ENCODE measurements around the gene PIGL. TPM values are rescaled to one million over a fixed set of nuclear protein-coding genes. Genes with fewer than 3 reads are reported as not detected.
A peak's percentile ranks its signal among the peaks of the same experiment; 100 is the strongest.
"Not testable (repeated sequence)": the region's sequence is repeated elsewhere in the genome, so short reads cannot be mapped to it uniquely, and the experiment has no call there.

PIGL gene
- polyA plus RNA-seq, 1 experiment: 23.1 TPM

DNA sequence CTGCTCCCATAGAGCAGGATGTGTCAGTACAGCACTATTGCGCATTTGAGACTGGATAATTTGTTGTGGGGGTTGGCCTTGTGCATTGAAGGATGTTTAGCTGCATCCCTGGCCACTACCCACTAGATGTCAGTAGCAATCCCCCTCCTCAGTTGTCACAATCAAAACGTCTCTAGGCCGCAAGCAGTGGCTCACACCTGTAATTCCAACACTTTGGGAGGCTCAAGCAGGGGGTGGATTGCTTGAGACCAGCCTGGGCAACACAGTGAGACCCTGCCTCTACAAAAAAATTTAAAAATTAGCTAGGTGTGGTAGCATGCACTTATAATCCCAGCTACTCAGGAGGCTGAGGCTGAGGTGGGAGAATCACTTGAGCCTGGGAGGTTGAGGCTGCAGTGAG, 87.8 kb downstream of the PIGL start:
- H3K27me3 ChIP-seq (ENCODE audit: control insufficient read depth, insufficient read depth, low read length): no peaks in the 10 kb centered on the region
- H3K36me3 ChIP-seq (ENCODE audit: control insufficient read depth, insufficient read depth, low read length): peaks cover 1% of the 10 kb centered on the region
- no peak for DNase-seq (ENCODE audit: low read depth)
- ChIA-PET CTCF (interaction anchor here (0.8 to 4.1 kb wide), 9 partner anchors 7 to 82 kb away, joined by 3 to 17 read pairs (median 5); no protein-coding TSS in a partner anchor), POLR2A (no interaction called here)
- peak; percentile 57 for TF ChIP-seq CTCF (IDR thresholded peaks at IDR 0.05; ENCODE audit: insufficient read depth, low read depth, low read length)
- H3K4me3 ChIP-seq (ENCODE audit: low read depth, low read length): no peak overlapping the region

- Histone ChIP-seq H3K4me3 (ENCODE audit: low read depth, low read length) (no peak overlapping the region), H3K36me3 (ENCODE audit: control insufficient read depth, insufficient read depth, low read length) (peaks cover 1% of the 10 kb centered on the region), H3K27me3 (ENCODE audit: control insufficient read depth, insufficient read depth, low read length) (no peaks in the 10 kb centered on the region)
- POLR2A ChIA-PET: no interaction called here
- no peak for DNase-seq (ENCODE audit: low read depth)
- CTCF ChIA-PET: interaction anchor here (0.9 to 4.1 kb wide), 5 partner anchors 8 to 58 kb away, joined by 3 to 17 read pairs (median 6); no protein-coding TSS in a partner anchor
- no peak for TF ChIP-seq CTCF (IDR thresholded peaks at IDR 0.05; ENCODE audit: insufficient read depth, low read depth, low read length)
Observed at GRCh38 chr17:16306211-16306610, 89.2 kb downstream of the PIGL start.

GRCh38 chr17:16312061-16312460, 95.1 kb downstream of the PIGL start:
- H3K36me3 ChIP-seq (ENCODE audit: control insufficient read depth, insufficient read depth, low read length); DNase-seq (ENCODE audit: low read depth); POLR2A ChIA-PET; H3K4me3 ChIP-seq (ENCODE audit: low read depth, low read length); H3K27me3 ChIP-seq (ENCODE audit: control insufficient read depth, insufficient read depth, low read length): not testable (repeated sequence)
- CTCF ChIA-PET: interaction anchor here (1.6 kb wide), 1 partner anchor 52 kb away, joined by 5 read pairs; no protein-coding TSS in a partner anchor

- TF ChIP-seq CTCF (IDR thresholded peaks at IDR 0.05; ENCODE audit: insufficient read depth, low read depth, low read length): no peak
- DNase-seq (ENCODE audit: low read depth): no peak
- Histone ChIP-seq H3K36me3 (ENCODE audit: control insufficient read depth, insufficient read depth, low read length) (no peaks in the 10 kb centered on the region; the same call in 1 of the 2 replicates), H3K4me3 (ENCODE audit: low read depth, low read length) (no peak overlapping the region), H3K27me3 (ENCODE audit: control insufficient read depth, insufficient read depth, low read length) (no peaks in the 10 kb centered on the region)
- CTCF ChIA-PET: interaction anchor here (0.9 to 1.8 kb wide), 3 partner anchors 8 to 51 kb away, joined by 3 to 8 read pairs (median 5); no protein-coding TSS in a partner anchor
- POLR2A ChIA-PET: no interaction called here
Observed at GRCh38 chr17:16313139-16314090, 96.4 kb downstream of the PIGL start.

DNA sequence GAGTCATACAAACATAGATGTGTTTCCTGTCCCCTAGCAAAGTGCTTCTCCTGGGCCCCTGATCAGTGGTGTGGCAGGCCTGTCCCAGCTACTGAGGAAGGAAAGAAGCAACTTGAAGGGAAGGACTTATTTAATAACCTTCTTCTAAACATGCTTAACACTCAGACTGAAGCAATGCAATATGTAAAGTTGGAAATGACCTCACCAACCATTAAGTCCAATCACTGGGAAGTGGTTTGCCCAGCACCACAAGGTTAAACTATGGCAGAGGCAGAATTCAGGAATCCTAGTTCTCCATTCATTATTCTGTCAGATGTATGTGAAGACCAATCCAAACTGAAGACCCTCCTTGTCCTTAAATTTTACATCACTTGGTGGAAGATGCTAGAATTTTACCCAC, 97.2 kb downstream of the PIGL start:
- DNase-seq (ENCODE audit: low read depth): no peak
- ChIA-PET POLR2A (no interaction called here), CTCF (interaction anchor here (0.9 to 1.8 kb wide), 2 partner anchors 9 to 16 kb away, joined by 3 to 8 read pairs; no protein-coding TSS in a partner anchor)

More for the DNA sequence above, 97.2 kb downstream of the PIGL start:
- Histone ChIP-seq H3K36me3 (ENCODE audit: control insufficient read depth, insufficient read depth, low read length) (no peaks in the 10 kb centered on the region; the same call in 1 of the 2 replicates), H3K4me3 (ENCODE audit: low read depth, low read length) (no peak overlapping the region), H3K27me3 (ENCODE audit: control insufficient read depth, insufficient read depth, low read length) (no peaks in the 10 kb centered on the region)
- no peak for TF ChIP-seq CTCF (IDR thresholded peaks at IDR 0.05; ENCODE audit: insufficient read depth, low read depth, low read length)
